Nephron progenitor cell (in vitro differentiated cells): ENCODE measurements around the gene RNH1.
A peak's percentile ranks its signal among the peaks of the same experiment; 100 is the strongest.

Source experiments
- DNase-seq: peaks from one replicate; pipeline ENCODE4 v3.0.0; 2021
- H3K27ac Mint-ChIP-seq: 2 replicates; pipeline ENCODE4 v1.8.0; 2021; ENCODE audit warnings: mild to moderate bottlenecking, moderate library complexity, mixed read lengths
- H3K27me3 Mint-ChIP-seq: 2 replicates; pipeline ENCODE4 v1.8.0; 2021; ENCODE audit warnings: mild to moderate bottlenecking, low read depth, mixed read lengths; ENCODE audit not compliant: poor library complexity
- H3K36me3 Mint-ChIP-seq: 2 replicates; pipeline ENCODE4 v1.8.0; 2021; ENCODE audit warnings: low read depth, mixed read lengths
- H3K4me1 Mint-ChIP-seq: 2 replicates; pipeline ENCODE4 v1.8.0; 2021; ENCODE audit warnings: mixed read lengths
- H3K4me3 Mint-ChIP-seq: 2 replicates; pipeline ENCODE4 v1.8.0; 2021; ENCODE audit warnings: mild to moderate bottlenecking, moderate library complexity, mixed read lengths
- H3K9me3 Mint-ChIP-seq: 2 replicates; pipeline ENCODE4 v1.8.0; 2021; ENCODE audit warnings: mild to moderate bottlenecking, moderate library complexity, mixed read lengths
- TF ChIP-seq, protein P1 (sequence below): fragments of 200-600 bp; sonication (generic); IDR thresholded peaks from 2 replicates; pipeline ENCODE4 v1.5.0; 2021; ENCODE audit warnings: antibody characterized with exemption

The RNH1 gene

DNA sequence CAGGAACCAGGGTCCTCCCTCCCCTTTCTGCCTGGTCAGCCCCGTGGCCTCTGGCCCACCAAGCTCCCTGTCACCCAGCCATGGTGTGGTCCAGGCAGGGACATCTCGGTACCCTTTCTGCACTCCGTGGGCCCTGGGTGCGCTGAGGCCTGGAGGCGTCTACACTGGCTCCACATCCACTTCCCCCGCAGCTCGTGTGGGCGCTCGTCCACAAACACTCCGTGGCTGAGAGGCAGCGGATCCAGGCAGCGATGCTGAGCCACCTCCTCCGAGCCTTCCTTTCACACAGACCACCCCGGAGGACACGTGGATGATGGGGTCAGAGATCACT is 16.1 kb downstream of the RNH1 start:
- Mint-ChIP-seq H3K27me3 (no peaks in the 10 kb centered on the region), H3K27ac (no peak overlapping the region), H3K4me1 (peaks cover 7% of the 10 kb centered on the region), H3K4me3 (no peak overlapping the region), H3K9me3 (peaks cover 2% of the 10 kb centered on the region), H3K36me3 (peaks cover 27% of the 10 kb centered on the region)
- DNase-seq = no peak
- TF ChIP-seq, protein P1, sequence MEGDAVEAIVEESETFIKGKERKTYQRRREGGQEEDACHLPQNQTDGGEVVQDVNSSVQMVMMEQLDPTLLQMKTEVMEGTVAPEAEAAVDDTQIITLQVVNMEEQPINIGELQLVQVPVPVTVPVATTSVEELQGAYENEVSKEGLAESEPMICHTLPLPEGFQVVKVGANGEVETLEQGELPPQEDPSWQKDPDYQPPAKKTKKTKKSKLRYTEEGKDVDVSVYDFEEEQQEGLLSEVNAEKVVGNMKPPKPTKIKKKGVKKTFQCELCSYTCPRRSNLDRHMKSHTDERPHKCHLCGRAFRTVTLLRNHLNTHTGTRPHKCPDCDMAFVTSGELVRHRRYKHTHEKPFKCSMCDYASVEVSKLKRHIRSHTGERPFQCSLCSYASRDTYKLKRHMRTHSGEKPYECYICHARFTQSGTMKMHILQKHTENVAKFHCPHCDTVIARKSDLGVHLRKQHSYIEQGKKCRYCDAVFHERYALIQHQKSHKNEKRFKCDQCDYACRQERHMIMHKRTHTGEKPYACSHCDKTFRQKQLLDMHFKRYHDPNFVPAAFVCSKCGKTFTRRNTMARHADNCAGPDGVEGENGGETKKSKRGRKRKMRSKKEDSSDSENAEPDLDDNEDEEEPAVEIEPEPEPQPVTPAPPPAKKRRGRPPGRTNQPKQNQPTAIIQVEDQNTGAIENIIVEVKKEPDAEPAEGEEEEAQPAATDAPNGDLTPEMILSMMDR = no peak

DNA sequence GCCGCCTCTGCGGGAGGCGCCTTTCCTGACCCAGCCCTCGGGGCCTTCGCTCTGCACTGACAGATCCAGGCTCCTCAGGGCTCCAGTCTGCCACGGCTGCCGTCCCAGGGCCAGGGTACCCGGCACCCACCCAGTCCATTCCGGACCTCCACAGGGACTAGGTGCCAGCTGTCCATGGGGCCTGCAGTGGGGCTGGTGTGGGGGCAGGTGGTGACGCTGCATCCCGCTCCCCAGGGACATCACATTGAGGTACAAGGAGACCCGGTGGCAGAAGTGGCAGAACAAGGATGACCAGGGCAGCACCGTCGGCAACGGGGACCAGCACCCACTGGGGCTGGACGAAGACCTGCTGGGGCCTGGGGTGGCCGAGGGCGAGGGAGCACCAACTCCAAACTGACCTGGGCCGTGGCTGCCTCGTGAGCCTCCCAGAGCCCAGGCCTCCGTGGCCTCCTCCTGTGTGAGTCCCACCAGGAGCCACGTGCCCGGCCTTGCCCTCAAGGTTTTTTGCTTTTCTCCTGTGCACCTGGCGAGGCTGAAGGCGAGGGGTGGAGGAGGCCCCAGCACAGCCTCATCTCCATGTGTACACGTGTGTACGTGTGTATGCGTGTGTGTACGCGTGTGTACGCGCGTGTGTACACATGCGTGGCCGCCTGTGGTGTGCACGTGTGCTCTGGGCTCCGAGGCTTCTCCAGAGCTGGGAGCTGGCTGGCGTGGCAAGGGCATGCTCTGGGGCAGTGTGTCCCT is 16.7 kb downstream of the RNH1 start:
- Mint-ChIP-seq H3K27me3 (no peaks in the 10 kb centered on the region), H3K4me3 (no peak overlapping the region), H3K27ac (no peak overlapping the region), H3K36me3 (peaks cover 22% of the 10 kb centered on the region), H3K4me1 (peaks cover 3% of the 10 kb centered on the region), H3K9me3 (no peaks in the 10 kb centered on the region)
- no peak for DNase-seq
- TF ChIP-seq, protein P1 = no peak

DNA sequence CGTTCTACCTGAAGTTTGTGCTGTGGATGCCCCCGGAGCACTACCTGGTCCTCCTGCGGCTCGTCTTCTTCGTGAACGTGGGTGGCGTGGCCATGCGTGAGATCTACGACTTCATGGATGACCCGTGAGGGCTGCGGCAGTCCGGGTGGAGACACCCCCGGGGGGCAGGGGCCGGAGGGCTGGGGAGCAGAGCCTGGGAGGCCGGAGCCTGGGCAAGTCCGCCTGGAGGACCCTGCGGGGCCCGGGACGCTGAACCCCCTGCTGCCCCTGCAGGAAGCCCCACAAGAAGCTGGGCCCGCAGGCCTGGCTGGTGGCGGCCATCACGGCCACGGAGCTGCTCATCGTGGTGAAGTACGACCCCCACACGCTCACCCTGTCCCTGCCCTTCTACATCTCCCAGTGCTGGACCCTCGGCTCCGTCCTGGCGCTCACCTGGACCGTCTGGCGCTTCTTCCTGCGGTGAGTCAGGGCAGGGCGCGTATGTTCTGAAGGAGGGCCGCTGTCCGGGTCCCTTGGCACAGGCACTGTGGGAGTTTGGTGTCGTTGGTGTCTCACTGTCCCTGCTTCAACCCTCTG is 17.3 kb downstream of the RNH1 start:
- no peak for DNase-seq
- peaks cover 18% of the 10 kb centered on the region for H3K36me3 Mint-ChIP-seq
- H3K4me1 Mint-ChIP-seq = no peaks in the 10 kb centered on the region
- no peak overlapping the region for H3K4me3 Mint-ChIP-seq
- no peaks in the 10 kb centered on the region for H3K27me3 Mint-ChIP-seq
- TF ChIP-seq, protein P1 = no peak
- no peak overlapping the region for H3K27ac Mint-ChIP-seq
- no peaks in the 10 kb centered on the region for H3K9me3 Mint-ChIP-seq

DNA sequence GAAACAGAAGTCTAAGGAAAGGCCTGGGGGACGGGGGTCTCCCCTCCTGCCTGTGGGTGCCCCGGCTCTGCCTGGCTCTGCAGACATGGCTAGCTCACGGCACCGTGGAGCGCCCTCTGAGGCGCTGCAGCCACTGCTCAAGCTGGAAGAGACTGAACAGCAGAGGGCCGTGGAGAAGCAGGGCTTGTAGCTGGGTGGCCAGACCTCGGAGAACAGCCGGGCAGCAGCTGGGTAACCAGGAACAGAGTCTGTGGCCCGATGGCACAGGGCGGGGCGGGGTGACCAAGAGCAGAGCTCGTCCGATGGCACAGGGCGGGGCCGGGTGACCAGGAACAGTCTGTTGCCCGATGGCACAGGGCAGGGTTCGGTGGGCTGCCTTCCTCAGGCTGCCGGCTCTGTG is 18.1 kb downstream of the RNH1 start:
- no peaks in the 10 kb centered on the region for H3K4me1 Mint-ChIP-seq
- peak overlapping the region; percentile 74 for H3K27ac Mint-ChIP-seq
- H3K36me3 Mint-ChIP-seq = peaks cover 19% of the 10 kb centered on the region
- TF ChIP-seq, protein P1 = no peak
- DNase-seq = no peak
- no peaks in the 10 kb centered on the region for H3K27me3 Mint-ChIP-seq
- H3K9me3 Mint-ChIP-seq = peaks cover 4% of the 10 kb centered on the region
- H3K4me3 Mint-ChIP-seq = no peak overlapping the region

DNA sequence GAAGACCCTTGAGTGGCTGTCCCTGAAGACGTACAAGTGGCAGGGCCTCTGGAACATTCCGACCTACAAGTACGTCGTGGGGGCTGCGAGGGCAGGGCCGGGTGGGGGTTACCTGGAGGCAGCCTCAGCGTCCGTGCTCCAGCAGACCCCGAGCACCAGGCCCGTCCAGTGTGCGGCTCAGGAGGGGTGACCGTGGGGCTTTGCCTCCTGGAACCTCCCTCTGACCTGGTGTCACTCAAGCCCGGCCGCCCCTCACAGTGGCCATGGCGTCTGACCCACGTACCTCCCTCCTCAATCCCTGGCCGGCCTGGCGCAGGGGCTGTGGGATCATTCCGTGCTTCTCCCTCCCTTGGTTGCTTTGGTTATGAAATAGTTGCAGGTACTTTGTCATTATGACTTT is 18.5 kb downstream of the RNH1 start:
- Mint-ChIP-seq H3K36me3 (peaks cover 23% of the 10 kb centered on the region), H3K27me3 (no peaks in the 10 kb centered on the region), H3K4me1 (no peaks in the 10 kb centered on the region), H3K27ac (peak overlapping the region; percentile 74), H3K9me3 (peaks cover 8% of the 10 kb centered on the region), H3K4me3 (no peak overlapping the region)
- DNase-seq = no peak
- TF ChIP-seq, protein P1 = no peak

DNA sequence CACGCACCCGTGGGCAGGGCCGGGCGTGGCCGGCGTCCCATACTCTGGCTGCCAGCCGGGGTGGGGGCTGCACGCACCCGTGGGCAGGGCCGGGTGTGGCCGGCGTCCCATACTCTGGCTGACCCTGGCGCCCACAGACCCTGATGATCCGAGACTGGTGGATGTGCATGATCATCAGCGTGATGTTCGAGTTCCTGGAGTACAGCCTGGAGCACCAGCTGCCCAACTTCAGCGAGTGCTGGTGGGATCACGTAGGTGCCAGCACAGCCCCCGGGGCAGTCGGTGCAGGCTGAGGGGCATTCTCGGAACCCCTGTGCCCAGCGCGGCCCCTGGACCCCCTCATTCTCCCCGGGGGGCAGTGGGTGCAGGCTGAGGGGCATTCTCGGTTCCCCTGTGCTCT is 19.0 kb downstream of the RNH1 start:
- H3K27me3 Mint-ChIP-seq = no peaks in the 10 kb centered on the region
- TF ChIP-seq, protein P1 = no peak
- peaks cover 28% of the 10 kb centered on the region for H3K36me3 Mint-ChIP-seq

More for the DNA sequence above, 19.0 kb downstream of the RNH1 start:
- Mint-ChIP-seq H3K4me1 (no peaks in the 10 kb centered on the region), H3K4me3 (no peak overlapping the region), H3K27ac (no peak overlapping the region), H3K9me3 (peaks cover 14% of the 10 kb centered on the region)
- DNase-seq = no peak
